Measurements from ENCODE around the gene FTO. TPM values are rescaled to one million over a fixed set of nuclear protein-coding genes. Genes with fewer than 3 reads are reported as not detected.

FTO gene
- total and polyA plus RNA-seq, 4 donors = 12.2 to 145 (median 57.7) TPM

DNA sequence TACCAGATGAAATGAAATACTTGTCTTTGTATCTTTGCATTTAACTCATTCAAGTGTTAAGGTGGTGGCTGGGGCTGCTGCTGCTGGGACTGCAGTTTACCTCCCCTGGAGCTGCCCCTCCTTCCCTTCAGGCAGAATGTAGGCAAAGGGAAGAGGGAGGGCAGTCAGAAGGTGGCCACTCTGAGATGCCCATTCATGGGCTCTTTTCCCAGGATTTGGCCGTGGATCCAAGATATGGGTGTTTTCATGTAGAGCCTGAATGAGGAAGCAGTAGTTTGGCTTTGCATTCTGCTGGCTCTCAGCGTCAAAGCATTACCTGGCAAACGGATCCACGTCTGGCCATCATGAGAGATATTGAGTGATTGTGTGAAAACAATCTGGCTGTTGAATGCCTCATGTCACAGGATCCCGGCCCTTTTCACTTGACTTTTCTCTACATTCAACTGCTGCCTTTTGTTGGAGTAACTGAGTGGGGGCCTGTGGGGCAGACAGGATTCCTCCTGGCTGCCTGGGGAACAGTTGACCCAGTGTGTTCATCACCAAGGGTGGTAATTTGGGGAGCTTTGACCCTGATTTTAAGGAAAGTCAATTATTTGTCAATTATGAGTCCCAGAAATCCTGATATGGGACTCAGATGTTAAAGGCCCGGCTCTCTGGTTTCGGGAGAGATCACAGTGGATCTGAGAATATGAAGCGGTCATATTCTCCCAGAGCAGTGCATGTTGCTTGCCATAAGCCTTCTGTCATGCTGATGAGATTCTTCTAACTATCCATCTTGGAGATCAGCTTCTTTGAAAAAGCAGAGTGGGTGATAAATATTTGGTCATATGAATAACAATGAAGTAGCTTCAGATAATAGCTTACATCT is 345.9 kb downstream of the FTO start:
- Histone ChIP-seq H3K9ac (ENCODE audit: insufficient read depth in 1 of 2, low read length in 2 of 2) (no peak overlapping the region), H3K4me3 (no peak overlapping the region), H3K9me3 (ENCODE audit: control insufficient read depth in 4 of 4, insufficient read depth in 3 of 4, low read length in 3 of 4) (no peaks in the 10 kb centered on the region), H3K36me3 (ENCODE audit: control insufficient read depth in 4 of 4, insufficient read depth in 4 of 4, low read length in 4 of 4) (peaks cover 0 to 4% (median 0%) of the 10 kb centered on the region in 4 donors), H3K4me1 (ENCODE audit: control insufficient read depth in 5 of 5, insufficient read depth in 5 of 5, low read length in 5 of 5) (peaks cover 0 to 4% (median 0%) of the 10 kb centered on the region in 5 donors), H3K27ac (ENCODE audit: low read depth in 1 of 2, low read length in 1 of 2) (no peak overlapping the region), H3K27me3 (ENCODE audit: control insufficient read depth in 3 of 3, insufficient read depth in 3 of 3, low read length in 2 of 3) (no peaks in the 10 kb centered on the region)
- TF ChIP-seq, protein P1, sequence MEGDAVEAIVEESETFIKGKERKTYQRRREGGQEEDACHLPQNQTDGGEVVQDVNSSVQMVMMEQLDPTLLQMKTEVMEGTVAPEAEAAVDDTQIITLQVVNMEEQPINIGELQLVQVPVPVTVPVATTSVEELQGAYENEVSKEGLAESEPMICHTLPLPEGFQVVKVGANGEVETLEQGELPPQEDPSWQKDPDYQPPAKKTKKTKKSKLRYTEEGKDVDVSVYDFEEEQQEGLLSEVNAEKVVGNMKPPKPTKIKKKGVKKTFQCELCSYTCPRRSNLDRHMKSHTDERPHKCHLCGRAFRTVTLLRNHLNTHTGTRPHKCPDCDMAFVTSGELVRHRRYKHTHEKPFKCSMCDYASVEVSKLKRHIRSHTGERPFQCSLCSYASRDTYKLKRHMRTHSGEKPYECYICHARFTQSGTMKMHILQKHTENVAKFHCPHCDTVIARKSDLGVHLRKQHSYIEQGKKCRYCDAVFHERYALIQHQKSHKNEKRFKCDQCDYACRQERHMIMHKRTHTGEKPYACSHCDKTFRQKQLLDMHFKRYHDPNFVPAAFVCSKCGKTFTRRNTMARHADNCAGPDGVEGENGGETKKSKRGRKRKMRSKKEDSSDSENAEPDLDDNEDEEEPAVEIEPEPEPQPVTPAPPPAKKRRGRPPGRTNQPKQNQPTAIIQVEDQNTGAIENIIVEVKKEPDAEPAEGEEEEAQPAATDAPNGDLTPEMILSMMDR (IDR thresholded peaks at IDR 0.05; ENCODE audit: control extremely low read depth, extremely low read depth) = no peak
- 74 to 82% methylated on average over 8 of the region's 8 CpGs for WGBS, 2 donors
- DNase-seq (no peak), ATAC-seq (ENCODE audit: insufficient read depth, low FRiP score) (no peak)

DNA sequence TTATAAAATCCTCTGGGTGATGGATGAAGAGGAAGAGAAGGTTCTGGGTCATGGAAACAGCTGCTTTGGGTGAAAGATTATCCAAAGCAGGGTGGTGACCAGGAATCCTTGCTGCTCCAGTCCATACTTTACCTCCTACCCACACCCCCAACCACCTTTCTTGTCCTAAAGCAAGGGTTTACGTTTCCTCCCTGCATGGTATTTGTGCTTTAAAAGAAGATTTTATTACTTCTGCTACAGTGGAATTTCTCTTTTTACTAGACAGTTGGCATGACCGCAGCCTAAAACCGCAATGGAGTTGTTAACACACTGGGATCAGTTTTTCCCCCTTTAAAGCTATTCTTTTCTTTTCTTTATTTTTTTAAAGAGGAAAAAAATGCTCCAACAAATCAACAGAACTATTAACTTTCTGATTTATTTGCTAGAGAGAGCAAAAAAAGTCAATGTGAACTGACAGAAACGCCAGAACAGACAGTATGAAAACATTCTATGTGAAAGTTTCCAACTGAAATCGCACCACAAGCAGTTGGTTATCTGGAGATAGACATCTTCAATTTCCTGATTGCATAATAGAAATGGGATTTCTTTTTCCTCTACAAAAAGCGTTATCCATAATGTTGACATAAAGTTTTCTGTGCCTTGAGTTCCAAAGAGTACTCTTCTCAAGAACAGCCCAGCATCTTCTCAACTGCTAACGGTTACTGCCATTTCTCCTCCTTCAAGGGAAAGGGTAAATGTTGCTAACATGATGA is 346.7 kb downstream of the FTO start:
- DNase-seq (peak in 1 of 3 donors; percentile 16), ATAC-seq (ENCODE audit: insufficient read depth, low FRiP score) (no peak)
- H3K9ac ChIP-seq (ENCODE audit: insufficient read depth in 1 of 2, low read length in 2 of 2) = no peak overlapping the region
- WGBS, 2 donors = 33 to 57% methylated on average over 7 of the region's 7 CpGs
- H3K27ac ChIP-seq (ENCODE audit: low read depth in 1 of 2, low read length in 1 of 2) = no peak overlapping the region
- peaks cover 0 to 4% (median 3%) of the 10 kb centered on the region in 5 donors for H3K4me1 ChIP-seq (ENCODE audit: control insufficient read depth in 5 of 5, insufficient read depth in 5 of 5, low read length in 5 of 5)
- H3K4me3 ChIP-seq = no peak overlapping the region
- H3K9me3 ChIP-seq (ENCODE audit: control insufficient read depth in 4 of 4, insufficient read depth in 3 of 4, low read length in 3 of 4) = no peaks in the 10 kb centered on the region
- no peaks in the 10 kb centered on the region for H3K27me3 ChIP-seq (ENCODE audit: control insufficient read depth in 3 of 3, insufficient read depth in 3 of 3, low read length in 2 of 3)
- TF ChIP-seq, protein P1 (IDR thresholded peaks at IDR 0.05; ENCODE audit: control extremely low read depth, extremely low read depth) = no peak
- H3K36me3 ChIP-seq (ENCODE audit: control insufficient read depth in 4 of 4, insufficient read depth in 4 of 4, low read length in 4 of 4) = peaks cover 0 to 4% (median 0%) of the 10 kb centered on the region in 4 donors

DNA sequence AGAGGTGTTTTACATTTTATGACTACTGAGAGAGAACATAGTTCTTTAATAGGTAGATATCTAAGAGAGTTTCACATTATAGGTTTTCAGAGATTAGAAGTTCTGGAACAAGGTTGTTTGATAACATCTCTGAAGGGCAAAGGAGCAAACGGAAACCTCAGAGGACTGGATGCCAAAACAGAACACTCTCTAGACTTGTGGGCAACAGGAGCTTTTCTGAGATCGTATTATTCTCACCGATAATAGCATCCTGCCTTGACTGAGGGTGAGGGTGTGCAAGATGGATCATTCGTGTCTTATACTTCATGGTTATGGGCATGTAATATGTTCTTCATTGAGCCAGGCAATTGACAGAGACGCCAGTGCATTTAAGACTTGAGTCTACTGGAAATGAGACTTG is 347.9 kb downstream of the FTO start:
- H3K4me3 ChIP-seq = no peak overlapping the region
- 59 to 72% methylated on average over 5 of the region's 5 CpGs for WGBS, 2 donors

More for the DNA sequence above, 347.9 kb downstream of the FTO start:
- H3K27me3 ChIP-seq (ENCODE audit: control insufficient read depth in 3 of 3, insufficient read depth in 3 of 3, low read length in 2 of 3) = no peaks in the 10 kb centered on the region
- H3K9me3 ChIP-seq (ENCODE audit: control insufficient read depth in 4 of 4, insufficient read depth in 3 of 4, low read length in 3 of 4) = no peaks in the 10 kb centered on the region
- no peak overlapping the region for H3K9ac ChIP-seq (ENCODE audit: insufficient read depth in 1 of 2, low read length in 2 of 2)
- H3K27ac ChIP-seq (ENCODE audit: low read depth in 1 of 2, low read length in 1 of 2) = no peak overlapping the region
- peaks cover 0 to 4% (median 0%) of the 10 kb centered on the region in 4 donors for H3K36me3 ChIP-seq (ENCODE audit: control insufficient read depth in 4 of 4, insufficient read depth in 4 of 4, low read length in 4 of 4)
- DNase-seq = no peak
- H3K4me1 ChIP-seq (ENCODE audit: control insufficient read depth in 5 of 5, insufficient read depth in 5 of 5, low read length in 5 of 5) = peaks cover 0 to 4% (median 3%) of the 10 kb centered on the region in 5 donors
- TF ChIP-seq, protein P1 (IDR thresholded peaks at IDR 0.05; ENCODE audit: control extremely low read depth, extremely low read depth) = no peak
- no peak for ATAC-seq (ENCODE audit: insufficient read depth, low FRiP score)
